ENCODE data around the gene RUVBL2. TPM values are rescaled to one million over a fixed set of nuclear protein-coding genes. Genes with fewer than 3 reads are reported as not detected.
"Not testable (repeated sequence)": the region's sequence is repeated elsewhere in the genome, so short reads cannot be mapped to it uniquely, and the experiment has no call there.

Gene RUVBL2
- total RNA-seq, 1 experiment from 2014 or later, result 165 TPM

DNA sequence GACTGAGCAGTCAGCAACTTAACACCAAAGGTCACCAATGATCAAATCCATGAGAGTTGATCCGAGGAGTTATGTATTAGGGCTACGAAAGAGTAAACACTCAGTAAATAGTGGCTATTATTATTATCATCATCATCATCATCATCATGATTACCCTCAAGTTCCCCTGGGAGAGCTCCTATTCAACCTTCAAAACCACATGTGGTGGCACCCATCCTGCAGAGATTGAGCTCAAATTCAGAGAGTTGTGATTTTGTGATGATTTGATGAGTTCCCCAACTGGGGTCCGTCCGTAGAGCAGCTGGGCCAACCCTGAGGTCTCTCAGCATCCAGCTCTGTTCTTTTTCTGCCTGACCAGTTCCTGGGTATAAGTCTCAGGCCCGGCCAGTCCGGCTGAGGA, 31.4 kb downstream of the RUVBL2 start:
- H3K4me1 Mint-ChIP-seq (ENCODE audit: low read depth, unreplicated experiment), result peaks cover 15% of the 10 kb centered on the region
- POLR2A ChIA-PET; H3K27ac Mint-ChIP-seq (ENCODE audit: unreplicated experiment): not testable (repeated sequence)

DNA sequence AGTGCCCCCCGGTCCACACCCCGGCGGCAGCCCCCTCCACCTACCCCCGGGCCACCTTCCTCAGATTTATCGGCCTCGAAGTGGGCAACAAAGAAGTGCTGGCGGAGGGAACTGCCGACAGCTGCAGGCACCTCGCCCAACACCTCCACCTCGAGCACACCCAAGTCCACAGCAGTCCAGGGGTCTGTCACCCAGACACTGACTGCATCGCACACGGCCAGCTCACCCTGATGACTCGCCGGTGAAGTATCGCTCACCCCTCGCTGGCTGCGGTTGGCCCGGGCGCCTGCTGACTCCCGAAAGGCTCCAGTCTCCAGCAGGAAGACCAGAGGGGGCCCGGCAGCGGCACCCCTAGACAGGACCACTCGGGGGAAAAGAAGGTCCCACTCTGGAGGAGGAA, 31.9 kb downstream of the RUVBL2 start:
- H3K27me3 Mint-ChIP-seq (ENCODE audit: insufficient read depth, unreplicated experiment); DNase-seq; POLR2A ChIA-PET; CTCF ChIA-PET; H3K36me3 ChIP-seq (ENCODE audit: control insufficient read depth, insufficient read depth, low read length); H3K27me3 ChIP-seq (replicated peaks; ENCODE audit: control insufficient read depth, insufficient read depth, low read length); H3K4me3 Mint-ChIP-seq (ENCODE audit: unreplicated experiment); intact Hi-C loops (cut with micrococcal nuclease; ENCODE audit: unreplicated experiment); H3K36me3 Mint-ChIP-seq (ENCODE audit: insufficient read depth, unreplicated experiment); BruUV-seq (replicated peaks); H3K4me3 ChIP-seq (ENCODE audit: low read depth, low read length); H3K27ac Mint-ChIP-seq (ENCODE audit: unreplicated experiment); H3K9me3 ChIP-seq; H3K9me3 Mint-ChIP-seq (ENCODE audit: unreplicated experiment); H3K4me1 ChIP-seq: not testable (repeated sequence)
- peaks cover 10% of the 10 kb centered on the region for H3K4me1 Mint-ChIP-seq (ENCODE audit: low read depth, unreplicated experiment)

More for the DNA sequence above, 31.4 kb downstream of the RUVBL2 start:
- H3K27me3 Mint-ChIP-seq (ENCODE audit: insufficient read depth, unreplicated experiment); H3K4me3 Mint-ChIP-seq (ENCODE audit: unreplicated experiment); CTCF ChIA-PET; DNase-seq; H3K27me3 ChIP-seq (replicated peaks; ENCODE audit: control insufficient read depth, insufficient read depth, low read length); intact Hi-C loops (cut with micrococcal nuclease; ENCODE audit: unreplicated experiment); H3K9me3 Mint-ChIP-seq (ENCODE audit: unreplicated experiment); BruUV-seq (replicated peaks); H3K4me1 ChIP-seq; H3K9me3 ChIP-seq; H3K36me3 ChIP-seq (ENCODE audit: control insufficient read depth, insufficient read depth, low read length); H3K36me3 Mint-ChIP-seq (ENCODE audit: insufficient read depth, unreplicated experiment); H3K4me3 ChIP-seq (ENCODE audit: low read depth, low read length): not testable (repeated sequence)

DNA sequence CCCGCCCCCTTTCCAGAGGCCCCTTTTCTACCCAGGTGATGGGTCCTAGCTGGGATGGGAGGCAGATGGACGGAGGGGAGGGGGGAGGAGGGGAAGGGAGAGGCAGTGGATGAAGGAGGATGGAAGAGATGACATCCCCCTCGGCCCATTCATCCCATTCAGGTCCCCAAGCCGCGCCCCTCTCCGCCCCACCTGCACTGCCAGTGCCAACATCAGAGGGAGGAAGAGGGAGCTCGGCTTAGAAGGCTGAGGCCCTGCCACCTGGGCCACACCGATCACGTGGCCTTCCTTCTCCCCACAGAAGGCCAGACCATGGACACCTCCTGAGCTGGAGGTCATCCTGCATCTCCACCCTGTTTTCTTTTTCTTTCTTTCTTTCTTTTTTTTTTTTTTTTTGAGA, 35.0 kb downstream of the RUVBL2 start:
- H3K4me3 ChIP-seq (ENCODE audit: low read depth, low read length); H3K4me1 ChIP-seq; H3K9me3 Mint-ChIP-seq (ENCODE audit: unreplicated experiment); H3K27ac Mint-ChIP-seq (ENCODE audit: unreplicated experiment); BruUV-seq (replicated peaks); H3K36me3 ChIP-seq (ENCODE audit: control insufficient read depth, insufficient read depth, low read length); CTCF ChIA-PET; H3K9me3 ChIP-seq; DNase-seq; H3K4me3 Mint-ChIP-seq (ENCODE audit: unreplicated experiment); H3K27me3 Mint-ChIP-seq (ENCODE audit: insufficient read depth, unreplicated experiment); H3K27me3 ChIP-seq (replicated peaks; ENCODE audit: control insufficient read depth, insufficient read depth, low read length); intact Hi-C loops (cut with micrococcal nuclease; ENCODE audit: unreplicated experiment); H3K36me3 Mint-ChIP-seq (ENCODE audit: insufficient read depth, unreplicated experiment); H3K4me1 Mint-ChIP-seq (ENCODE audit: low read depth, unreplicated experiment): not testable (repeated sequence)
- POLR2A ChIA-PET, result interaction anchor here (0.6 kb wide), 1 partner anchor 658 kb away, joined by 3 read pairs; no protein-coding TSS in a partner anchor

DNA sequence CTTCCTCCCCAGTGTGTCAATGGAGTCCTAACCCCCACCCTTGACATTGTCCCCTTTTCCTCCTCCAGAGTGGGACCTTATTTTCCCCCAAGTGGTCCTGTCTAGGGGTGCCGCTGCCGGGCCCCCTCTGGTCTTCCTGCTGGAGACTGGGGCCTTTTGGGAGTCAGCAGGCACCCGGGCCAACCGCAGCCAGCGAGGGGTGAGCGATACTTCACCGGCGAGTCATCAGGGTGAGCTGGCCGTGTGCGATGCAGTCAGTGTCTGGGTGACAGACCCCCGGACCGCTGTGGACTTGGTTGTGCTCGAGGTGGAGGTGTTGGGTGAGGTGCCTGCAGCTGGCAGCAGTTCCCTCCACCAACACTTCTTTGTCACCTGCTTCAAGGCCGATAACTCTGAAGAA, 36.1 kb downstream of the RUVBL2 start:
- H3K4me1 ChIP-seq; H3K27me3 Mint-ChIP-seq (ENCODE audit: insufficient read depth, unreplicated experiment); POLR2A ChIA-PET; H3K27ac Mint-ChIP-seq (ENCODE audit: unreplicated experiment); H3K4me1 Mint-ChIP-seq (ENCODE audit: low read depth, unreplicated experiment); H3K36me3 Mint-ChIP-seq (ENCODE audit: insufficient read depth, unreplicated experiment); intact Hi-C loops (cut with micrococcal nuclease; ENCODE audit: unreplicated experiment); H3K4me3 ChIP-seq (ENCODE audit: low read depth, low read length); H3K36me3 ChIP-seq (ENCODE audit: control insufficient read depth, insufficient read depth, low read length); H3K9me3 Mint-ChIP-seq (ENCODE audit: unreplicated experiment); BruUV-seq (replicated peaks); CTCF ChIA-PET; H3K27me3 ChIP-seq (replicated peaks; ENCODE audit: control insufficient read depth, insufficient read depth, low read length); H3K4me3 Mint-ChIP-seq (ENCODE audit: unreplicated experiment); DNase-seq; H3K9me3 ChIP-seq: not testable (repeated sequence)

DNA sequence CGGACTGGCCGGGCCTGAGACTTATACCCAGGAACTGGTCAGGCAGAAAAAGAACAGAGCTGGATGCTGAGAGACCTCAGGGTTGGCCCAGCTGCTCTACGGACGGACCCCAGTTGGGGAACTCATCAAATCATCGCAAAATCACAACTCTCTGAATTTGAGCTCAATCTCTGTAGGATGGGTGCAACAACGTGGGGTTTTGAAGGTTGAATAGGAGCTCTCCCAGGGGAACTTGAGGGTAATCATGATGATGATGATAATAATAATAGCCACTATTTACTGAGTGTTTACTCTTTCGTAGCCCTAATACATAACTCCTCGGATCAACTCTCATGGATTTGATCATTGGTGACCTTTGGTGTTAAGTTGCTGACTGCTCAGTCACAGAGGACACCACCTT, 36.6 kb downstream of the RUVBL2 start:
- H3K4me3 ChIP-seq (ENCODE audit: low read depth, low read length); H3K4me1 Mint-ChIP-seq (ENCODE audit: low read depth, unreplicated experiment); H3K27me3 ChIP-seq (replicated peaks; ENCODE audit: control insufficient read depth, insufficient read depth, low read length); H3K4me1 ChIP-seq; intact Hi-C loops (cut with micrococcal nuclease; ENCODE audit: unreplicated experiment); H3K27me3 Mint-ChIP-seq (ENCODE audit: insufficient read depth, unreplicated experiment); BruUV-seq (replicated peaks); H3K27ac Mint-ChIP-seq (ENCODE audit: unreplicated experiment); POLR2A ChIA-PET; H3K36me3 Mint-ChIP-seq (ENCODE audit: insufficient read depth, unreplicated experiment); DNase-seq; H3K36me3 ChIP-seq (ENCODE audit: control insufficient read depth, insufficient read depth, low read length); CTCF ChIA-PET; H3K9me3 ChIP-seq; H3K9me3 Mint-ChIP-seq (ENCODE audit: unreplicated experiment); H3K4me3 Mint-ChIP-seq (ENCODE audit: unreplicated experiment): not testable (repeated sequence)

All from Caco-2 (cell line).